ENCODE measurements around the gene NLGN1.
"Not testable (repeated sequence)": the region's sequence is repeated elsewhere in the genome, so short reads cannot be mapped to it uniquely, and the experiment has no call there.

Gene NLGN1

DNA sequence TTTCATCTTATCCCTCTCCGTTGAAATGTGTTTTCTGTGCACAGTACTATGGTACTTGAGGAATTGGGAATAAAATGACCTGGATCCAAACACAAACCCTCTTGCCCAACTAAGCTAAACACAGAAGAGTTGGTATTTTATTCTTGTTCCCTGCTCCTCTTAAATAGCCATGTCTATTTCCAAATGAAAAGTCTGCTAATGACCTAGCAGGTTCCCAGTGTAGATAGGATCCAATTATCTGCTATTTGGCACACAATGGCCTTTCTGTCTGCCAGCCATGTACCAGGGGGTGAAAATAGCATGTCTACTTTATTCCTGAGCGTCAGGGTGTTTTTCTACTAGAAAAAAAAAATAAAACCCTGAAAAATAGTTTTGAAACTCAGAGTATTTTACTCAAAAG, 804.6 kb downstream of the NLGN1 start:
- in situ Hi-C loops (cut with HindIII; ENCODE audit: low sequenced_read_pairs): no loop called here

DNA sequence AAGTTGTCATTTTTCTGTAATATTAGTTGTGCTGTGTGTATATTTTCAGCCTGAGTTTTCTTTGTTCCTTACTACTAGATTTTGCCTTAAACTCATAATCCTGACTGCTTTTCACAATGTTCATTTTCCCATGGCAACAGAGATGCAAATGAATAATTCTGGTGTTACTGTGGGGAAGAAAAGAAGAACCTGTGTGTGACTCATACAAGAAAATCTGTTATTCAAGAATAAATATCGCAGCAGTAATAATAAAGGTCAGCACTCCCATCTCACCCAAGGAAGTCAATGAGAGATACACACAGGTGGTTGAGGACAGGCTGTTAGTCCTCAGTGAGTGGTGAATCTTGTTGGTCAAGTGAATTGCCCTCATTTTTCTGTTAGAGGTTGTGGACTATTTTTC, 805.0 kb downstream of the NLGN1 start:
- in situ Hi-C loops (cut with HindIII; ENCODE audit: low sequenced_read_pairs): no loop called here

DNA sequence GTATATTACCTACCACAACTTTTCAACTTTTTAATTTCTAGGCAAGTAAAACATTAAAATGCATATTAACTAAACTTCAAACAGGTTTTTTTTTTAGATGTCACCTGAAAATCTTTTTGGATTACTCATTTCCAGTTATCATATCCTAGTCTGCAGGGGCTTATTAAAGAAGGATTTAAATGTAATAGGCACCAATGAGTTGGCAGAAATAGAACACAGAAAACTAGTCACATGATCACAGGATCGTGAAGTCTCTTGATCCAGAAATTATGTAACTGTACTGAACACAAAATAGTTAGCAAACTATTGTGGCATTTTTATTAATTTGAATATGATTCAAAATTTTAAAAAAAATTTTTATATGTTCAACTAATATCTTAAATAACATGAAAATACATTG, 807.2 kb downstream of the NLGN1 start:
- in situ Hi-C loops (cut with HindIII; ENCODE audit: low sequenced_read_pairs): no loop called here

DNA sequence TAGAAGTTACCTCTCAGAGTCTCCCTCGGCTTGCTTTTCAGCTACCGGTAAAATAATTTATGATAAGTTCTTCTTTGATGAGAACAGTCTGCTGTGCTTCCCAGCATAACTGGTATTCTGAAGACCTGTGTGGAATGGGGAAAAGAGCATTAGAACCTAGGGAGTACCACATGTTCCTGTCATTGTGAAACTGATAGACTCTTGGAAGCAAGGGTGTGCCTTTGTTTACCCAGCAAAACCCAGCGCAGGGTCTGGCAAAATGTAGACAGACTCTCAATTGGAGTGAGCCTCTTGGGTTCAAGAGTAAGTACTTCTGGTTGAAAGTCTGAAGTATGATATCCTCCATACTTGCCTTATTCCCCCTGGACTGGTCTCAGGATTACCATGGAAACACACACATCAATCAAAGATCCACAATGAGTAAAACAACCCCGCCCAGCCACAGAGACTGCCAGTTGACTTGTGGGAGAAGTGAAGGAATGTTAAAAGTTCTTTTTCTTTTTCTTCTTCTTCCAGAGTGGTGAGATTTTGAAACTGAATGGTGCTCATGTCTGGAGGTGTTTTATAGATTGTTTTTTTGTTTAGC, 809.2 kb downstream of the NLGN1 start:
- in situ Hi-C loops (cut with HindIII; ENCODE audit: low sequenced_read_pairs): no loop called here

DNA sequence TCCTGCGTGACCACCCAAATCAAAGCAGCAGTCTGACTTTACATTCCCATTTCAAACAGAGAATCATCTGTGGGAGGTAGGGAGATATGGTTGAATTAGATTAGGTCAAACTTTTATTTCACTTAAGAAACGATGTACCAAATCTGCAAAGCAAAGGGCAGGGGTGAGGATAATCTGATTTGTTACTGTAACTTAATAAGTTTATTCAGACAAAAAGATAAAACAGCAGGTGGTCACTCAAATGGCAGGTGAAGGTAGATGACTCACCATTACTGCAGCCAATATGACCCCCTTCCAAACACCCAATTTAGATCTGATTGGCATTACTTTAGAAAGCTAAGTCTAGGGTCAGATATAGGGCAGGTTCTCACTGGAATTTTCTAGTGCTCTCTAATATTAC, 810.6 kb downstream of the NLGN1 start:
- in situ Hi-C loops (cut with HindIII; ENCODE audit: low sequenced_read_pairs): no loop called here

DNA sequence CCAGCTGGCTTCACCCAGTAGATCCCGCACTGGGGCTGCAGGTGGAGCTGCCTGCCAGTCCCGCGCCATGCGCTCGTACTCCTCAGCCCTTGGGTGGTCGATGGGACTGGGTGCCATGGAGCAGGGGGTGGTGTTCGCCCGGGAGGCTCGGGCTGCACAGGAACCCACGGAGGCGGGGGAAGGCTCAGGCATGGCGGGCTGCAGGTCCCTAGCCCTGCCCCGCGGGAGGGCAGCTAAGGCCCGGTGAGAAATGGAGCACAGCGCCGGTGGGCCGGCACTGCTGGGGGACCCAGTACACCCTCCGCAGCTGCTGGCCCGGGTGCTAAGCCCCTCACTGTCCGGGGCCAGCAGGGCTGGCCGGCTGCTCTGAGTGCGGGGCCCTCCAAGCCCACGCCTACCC, 814.4 kb downstream of the NLGN1 start:
- in situ Hi-C loops (cut with HindIII; ENCODE audit: low sequenced_read_pairs): not testable (repeated sequence)

DNA sequence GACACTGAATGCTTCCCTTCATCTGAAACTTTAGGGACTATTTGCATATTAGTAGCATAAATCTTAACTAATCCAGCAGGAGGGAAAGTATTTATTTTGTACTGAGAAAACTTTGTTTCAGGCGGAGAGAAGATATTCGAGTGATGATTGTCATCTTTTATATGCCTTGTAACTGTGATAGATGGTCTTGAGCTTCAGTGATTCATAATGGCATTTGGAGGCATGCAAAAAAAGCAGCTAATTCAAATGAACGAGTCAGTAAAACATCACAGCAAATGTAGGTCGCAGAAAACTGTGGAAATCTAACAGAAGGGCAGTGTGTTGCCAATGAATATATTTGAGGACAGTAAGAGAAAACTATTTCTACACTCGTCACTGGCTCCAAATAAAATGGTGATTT, 817.9 kb downstream of the NLGN1 start:
- in situ Hi-C loops (cut with HindIII; ENCODE audit: low sequenced_read_pairs): no loop called here

DNA sequence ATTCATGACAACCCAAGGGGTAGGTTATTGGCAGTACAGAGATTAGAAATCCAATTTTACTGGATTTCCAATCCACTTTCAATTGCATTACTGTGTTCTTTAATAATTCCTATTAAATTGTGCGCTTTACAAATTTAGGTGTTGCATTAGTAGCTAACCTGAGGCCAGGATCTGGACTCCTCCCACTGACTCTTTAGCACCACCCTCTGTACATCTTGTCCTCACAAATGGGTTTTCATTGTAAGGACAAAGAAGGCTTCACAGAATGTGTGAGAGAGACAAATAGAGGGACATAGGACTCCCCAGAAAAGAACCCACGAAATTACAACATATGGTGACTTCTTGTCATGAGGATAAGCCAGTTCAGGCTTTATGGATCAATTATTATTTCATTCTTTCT, 818.5 kb downstream of the NLGN1 start:
- in situ Hi-C loops (cut with HindIII; ENCODE audit: low sequenced_read_pairs): no loop called here

DNA sequence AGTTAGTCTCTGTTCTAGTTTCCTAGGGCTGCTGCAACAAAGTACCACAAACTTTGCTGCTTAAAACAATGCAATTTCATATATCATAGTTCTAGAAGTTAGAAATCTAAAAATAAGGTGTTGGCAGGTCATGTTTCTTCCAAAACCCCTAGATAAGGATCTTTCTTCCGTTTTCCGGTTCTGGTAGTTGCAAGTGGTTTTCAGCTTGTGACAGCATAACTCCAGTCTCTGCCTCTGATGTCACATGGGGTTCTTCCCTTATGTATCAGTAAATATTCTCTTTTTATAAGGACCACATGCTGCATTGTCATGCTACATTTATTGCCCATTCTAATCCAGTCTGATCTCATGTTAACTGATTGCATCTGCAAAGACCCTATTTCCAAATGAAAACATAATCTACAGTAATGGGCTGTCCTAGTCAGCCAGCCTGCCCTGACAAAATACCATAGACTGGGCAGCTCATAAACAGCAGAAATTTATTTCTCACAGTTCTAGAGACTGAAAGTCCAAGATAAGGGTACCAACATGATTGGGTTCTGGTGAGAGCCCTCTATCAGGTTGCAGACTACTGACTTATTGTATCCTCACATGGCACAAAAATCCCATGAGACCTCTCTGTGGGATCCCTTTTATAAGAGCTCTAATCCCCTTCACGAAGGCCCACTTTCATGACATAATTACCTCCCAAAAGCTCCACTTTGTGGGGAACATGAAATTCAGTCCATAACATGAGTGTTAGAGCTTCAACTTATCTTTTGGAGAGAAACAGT, 819.6 kb downstream of the NLGN1 start:
- in situ Hi-C loops (cut with HindIII; ENCODE audit: low sequenced_read_pairs): no loop called here

DNA sequence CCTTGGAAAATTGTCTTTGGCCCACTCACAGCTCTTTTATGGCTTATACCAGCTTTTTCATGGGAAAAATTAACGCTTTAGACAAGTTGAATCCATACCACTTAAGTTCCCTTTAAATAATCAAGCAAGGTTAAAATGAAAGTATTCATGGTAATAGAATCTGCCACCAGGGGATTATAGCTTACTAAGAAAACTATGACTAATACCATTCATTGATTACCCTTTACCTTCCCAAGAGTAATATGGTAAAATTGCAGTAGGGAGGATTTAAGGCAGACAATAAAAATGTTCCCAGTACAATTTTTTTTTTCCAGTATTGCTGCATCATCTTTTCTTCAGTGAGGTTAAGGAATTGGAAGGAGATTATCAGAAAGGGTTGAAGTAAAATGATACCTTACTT, 820.5 kb downstream of the NLGN1 start:
- in situ Hi-C loops (cut with HindIII; ENCODE audit: low sequenced_read_pairs): no loop called here

DNA sequence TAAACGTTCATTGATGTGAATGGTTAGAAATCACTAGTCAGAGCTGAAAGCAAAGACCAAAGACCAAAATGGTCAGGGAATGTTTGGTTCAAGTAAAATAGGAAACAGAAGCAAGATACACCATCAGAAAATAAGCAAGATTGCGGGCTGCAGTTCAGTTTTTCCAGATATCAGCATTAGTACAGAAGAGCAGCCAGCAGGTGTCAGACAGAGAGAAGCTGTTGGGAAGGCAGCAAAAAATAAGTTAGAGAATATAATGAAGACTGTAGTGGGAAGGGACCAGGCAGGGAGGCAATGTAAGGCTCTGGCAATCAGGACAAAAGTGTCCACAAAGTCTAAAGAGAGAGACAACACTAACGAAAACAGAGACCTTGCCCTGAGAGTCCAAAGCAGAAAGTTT, 822.2 kb downstream of the NLGN1 start:
- in situ Hi-C loops (cut with HindIII; ENCODE audit: low sequenced_read_pairs): no loop called here

DNA sequence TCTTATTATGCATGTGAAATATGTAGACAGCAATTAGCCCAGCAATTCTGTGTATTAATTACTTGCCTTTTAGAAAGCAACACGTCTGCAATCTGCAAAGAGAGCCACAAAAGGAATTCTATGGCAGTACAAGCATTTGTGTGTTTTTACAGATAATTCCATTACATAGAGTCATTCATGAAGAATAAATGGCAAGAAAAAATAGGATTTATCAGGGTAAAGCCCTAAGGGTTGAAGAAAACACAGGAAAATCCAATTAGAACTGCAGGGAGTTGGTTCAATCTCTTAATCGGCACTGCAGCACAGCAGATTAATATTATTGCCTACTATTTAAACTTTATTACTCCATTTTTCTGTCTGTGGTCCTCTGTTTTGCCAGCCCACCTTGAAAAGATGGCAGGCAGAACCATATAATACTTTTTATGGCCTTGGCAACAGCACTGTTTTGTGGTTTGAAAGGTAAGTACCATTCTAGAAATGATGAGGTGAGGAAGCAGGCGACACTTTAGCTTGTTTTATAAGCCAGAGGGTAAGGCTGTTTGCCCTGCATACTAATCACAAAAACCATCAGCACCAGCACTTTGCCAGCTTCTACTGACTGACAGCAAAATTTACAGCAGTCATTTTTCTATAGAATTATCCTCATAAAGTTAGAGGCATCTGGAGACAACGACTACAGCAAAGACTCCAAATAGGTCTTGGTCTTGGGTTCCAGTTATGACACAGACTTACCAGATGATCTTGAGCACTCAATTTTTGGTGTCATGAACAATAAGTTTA, 823.4 kb downstream of the NLGN1 start:
- in situ Hi-C loops (cut with HindIII; ENCODE audit: low sequenced_read_pairs): no loop called here

DNA sequence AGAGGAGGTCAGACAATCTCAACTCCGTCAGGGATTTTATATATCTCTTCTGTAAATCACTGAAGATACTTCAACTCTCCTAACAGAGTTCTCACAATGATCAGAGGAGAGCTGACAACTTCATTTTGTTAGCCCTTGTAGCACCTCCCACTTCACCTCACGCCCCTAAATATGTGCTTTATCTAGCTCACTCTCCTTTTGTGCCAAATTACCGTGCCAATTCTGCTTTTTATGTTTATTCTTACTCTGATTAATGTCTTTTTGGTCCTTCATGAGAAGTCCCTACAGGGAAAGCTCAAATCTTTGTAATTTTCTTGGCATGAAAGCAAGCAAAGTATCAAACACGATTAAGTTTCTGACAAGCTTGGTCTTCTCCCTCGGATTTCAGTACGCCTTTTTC, 825.5 kb downstream of the NLGN1 start:
- in situ Hi-C loops (cut with HindIII; ENCODE audit: low sequenced_read_pairs): no loop called here

DNA sequence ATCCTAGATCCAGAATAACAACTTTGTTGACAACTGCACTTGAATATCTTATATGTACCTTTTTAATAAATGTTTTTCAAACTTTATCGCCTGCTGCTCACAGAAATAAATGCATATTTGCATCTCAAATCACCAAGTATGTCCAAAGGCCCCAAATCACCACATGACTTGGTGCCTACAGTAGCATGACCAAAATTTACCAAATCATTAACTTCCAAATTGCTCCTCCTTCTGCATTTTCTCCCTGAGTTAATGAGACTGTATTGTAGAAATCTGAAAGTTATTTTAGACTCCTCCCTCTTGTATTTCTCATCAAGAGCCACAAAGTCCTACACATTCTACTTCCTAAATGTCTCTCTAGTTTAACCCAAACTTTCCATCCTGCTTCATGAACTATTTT, 826.1 kb downstream of the NLGN1 start:
- in situ Hi-C loops (cut with HindIII; ENCODE audit: low sequenced_read_pairs): no loop called here

DNA sequence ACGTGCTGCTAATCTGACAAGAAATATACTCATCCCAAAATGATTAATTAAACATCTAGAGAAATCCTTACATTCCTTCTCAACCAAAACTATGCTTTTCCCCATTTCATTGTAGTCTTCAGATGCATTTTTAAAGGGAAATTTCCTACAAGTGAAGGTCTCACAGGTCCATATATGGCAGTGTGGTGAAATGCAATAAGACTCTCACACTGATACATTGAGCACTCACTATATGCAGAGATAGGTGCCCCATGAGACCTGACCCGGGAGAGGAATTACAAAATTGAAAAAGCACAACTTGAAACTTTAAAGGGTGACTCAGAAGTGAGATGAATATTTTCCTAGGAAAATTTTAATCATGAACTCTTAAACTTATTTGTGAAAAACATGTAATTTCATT, 832.4 kb downstream of the NLGN1 start:
- in situ Hi-C loops (cut with HindIII; ENCODE audit: low sequenced_read_pairs): no loop called here

DNA sequence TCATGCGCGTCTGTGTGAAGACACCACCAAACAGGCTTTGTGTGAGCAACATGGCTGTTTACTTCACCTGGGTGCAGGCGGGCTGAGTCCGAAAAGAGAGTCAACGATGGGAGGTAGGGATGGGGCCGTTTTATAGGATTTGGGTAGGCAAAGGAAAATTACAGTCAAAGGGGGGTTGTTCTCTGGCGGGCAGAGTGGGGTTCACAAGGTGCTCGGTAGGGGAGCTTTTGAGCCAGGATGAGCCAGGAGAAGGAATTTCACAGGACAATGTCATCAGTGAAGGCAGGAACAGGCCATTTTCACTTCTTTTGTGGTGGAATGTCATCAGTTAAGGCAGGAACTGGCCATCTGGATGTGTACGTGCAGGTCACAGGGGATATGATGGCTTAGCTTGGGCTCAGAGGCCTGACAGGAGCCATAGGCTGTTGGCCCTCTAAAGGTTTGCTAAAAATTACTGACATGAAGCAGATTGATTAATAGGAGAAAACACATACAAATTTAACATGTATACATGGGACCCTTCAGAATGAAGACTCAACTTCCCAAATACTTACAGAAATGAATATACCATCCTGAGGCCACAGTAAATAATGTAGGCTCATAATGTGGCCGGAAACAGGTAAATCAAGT, 834.6 kb downstream of the NLGN1 start:
- in situ Hi-C loops (cut with HindIII; ENCODE audit: low sequenced_read_pairs): not testable (repeated sequence)

DNA sequence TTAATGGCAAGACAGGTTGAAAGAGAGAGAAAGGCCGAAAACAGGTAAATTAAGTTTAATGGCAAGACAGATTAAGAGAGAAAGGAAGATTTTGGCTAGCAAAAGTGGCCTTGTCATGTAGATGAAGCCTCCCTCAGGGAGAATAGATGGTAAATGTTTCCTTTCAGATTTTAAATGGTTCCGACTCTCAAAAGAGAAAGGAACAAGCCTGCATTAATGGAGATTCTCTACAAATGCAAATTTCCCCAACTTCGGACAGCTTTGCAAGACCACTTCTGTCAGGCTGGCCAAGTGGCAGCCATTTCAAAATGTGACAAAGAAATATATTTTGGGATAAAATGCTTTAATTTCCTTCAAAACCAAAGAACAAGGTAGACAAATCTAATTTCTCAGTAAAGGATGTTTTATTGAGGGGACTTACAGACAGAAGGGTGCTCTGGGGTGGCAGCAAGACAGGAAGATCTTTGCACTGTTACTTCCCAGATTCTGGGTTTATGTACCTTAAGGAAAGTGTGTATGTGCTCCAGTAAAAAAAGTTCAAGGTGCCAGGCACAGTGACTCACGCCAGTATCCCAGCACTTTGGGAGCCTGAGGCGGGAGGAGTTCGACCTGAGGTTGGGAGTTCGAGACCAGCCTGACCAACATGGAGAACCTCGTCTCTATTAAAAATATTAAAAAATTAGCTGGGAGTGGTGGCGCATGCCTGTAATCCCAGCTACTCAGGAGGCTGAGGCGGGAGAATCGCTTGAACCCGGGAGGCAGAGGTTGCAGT, 835.3 kb downstream of the NLGN1 start:
- in situ Hi-C loops (cut with HindIII; ENCODE audit: low sequenced_read_pairs): no loop called here

DNA sequence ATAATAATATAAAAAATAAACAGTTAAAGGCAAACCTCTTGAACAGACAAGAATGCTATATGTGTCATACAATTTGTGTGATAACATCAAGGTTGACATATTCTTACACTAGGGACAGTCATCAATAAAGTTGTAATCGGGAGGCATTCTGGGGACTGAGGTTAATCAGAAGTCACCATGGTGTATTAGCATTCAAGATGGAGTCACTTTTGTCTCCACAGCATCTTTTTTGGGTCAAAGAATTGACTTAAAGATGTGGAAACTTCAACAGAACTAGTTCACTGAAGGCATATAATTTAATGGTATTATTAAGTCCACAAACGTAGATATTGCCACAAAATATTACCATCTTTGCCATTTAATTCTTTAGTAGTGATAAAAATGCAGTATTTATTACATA, 836.0 kb downstream of the NLGN1 start:
- in situ Hi-C loops (cut with HindIII; ENCODE audit: low sequenced_read_pairs): no loop called here

DNA sequence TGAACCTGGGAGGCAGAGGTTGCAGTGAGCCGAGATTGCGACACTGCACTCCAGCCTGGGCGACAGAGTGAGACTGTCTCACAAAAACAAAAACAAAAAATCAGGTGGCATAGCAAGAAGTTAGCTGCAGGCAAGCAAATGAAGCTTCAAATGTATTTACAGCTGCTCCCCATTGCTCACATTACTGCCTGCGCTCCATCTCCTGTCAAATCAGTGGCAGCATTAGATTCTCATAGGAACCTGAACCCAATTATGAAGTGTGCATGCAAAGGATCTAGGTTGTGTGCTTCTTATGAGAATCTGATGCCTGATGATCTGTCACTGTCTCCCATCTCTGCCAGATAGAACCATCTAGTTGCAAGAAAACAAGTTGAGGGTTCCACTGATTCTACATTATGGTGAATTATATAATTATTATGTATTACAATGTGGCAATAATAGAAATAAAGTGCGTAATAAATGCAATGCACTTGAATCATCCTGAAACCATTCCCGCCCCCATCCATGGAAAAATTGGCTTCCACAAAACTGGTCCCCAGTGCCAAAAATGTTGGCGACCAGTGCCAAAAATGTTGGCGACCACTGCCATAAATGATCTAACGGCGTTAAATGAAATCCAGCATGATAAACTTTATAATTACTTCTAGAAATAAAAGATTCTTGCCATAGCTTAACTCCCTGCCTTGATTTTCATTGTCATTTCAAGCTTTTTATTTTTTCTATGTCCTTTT, 844.9 kb downstream of the NLGN1 start:
- in situ Hi-C loops (cut with HindIII; ENCODE audit: low sequenced_read_pairs): no loop called here

DNA sequence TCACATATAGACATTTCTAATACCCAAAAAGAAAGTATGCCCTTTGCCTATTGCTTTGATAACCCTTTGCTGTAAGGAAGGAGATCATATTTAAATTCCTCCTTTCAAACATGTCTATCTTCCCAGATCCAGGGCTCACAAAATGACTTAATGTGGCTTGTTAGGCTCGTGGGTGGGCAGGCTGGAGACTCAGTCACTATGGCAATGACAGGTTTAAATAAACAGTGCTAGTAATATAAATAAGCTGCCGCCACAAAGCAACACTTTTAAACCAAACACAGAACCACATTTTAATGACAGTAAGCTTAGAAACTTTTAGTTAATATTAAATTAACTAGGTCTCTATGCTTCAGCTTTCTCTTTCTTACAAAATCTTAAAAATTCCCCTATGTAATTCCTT, 845.6 kb downstream of the NLGN1 start:
- in situ Hi-C loops (cut with HindIII; ENCODE audit: low sequenced_read_pairs): no loop called here

Measured in DLD1 (cell line).